HEK293T (cell line): ENCODE measurements around the gene SGMS1.

Source experiments
- ARNT ChIP-seq: fragments of 450-650 bp; IDR thresholded peaks from 2 replicates; pipeline ENCODE4 v1.6.1; 2017; ENCODE audit warnings: mild to moderate bottlenecking
- BHLHE40 ChIP-seq: fragments of 450-650 bp; IDR thresholded peaks from 2 replicates; pipeline ENCODE4 v1.6.1; 2016; ENCODE audit warnings: mild to moderate bottlenecking, moderate library complexity, borderline replicate concordance
- CTBP1 ChIP-seq: fragments of 450-650 bp; IDR thresholded peaks from 2 replicates; pipeline ENCODE4 v1.6.1; 2016; ENCODE audit warnings: borderline replicate concordance
- ELF4 ChIP-seq: fragments of 450-650 bp; IDR thresholded peaks from 2 replicates; pipeline ENCODE4 v1.6.1; 2017; ENCODE audit warnings: antibody characterized with exemption
- FOXM1 ChIP-seq: fragments of 450-650 bp; IDR thresholded peaks from 2 replicates; pipeline ENCODE4 v1.6.1; 2017; ENCODE audit warnings: mild to moderate bottlenecking, borderline replicate concordance
- HDGF ChIP-seq: fragments of 450-650 bp; IDR thresholded peaks from 2 replicates; pipeline ENCODE4 v1.6.1; 2017; ENCODE audit warnings: antibody characterized with exemption, borderline replicate concordance
- LEF1 ChIP-seq: fragments of 450-650 bp; IDR thresholded peaks from 2 replicates; pipeline ENCODE4 v1.6.1; 2017; ENCODE audit warnings: mild to moderate bottlenecking, borderline replicate concordance
- NFRKB ChIP-seq: fragments of 450-650 bp; IDR thresholded peaks from 2 replicates; pipeline ENCODE4 v1.6.1; 2016; ENCODE audit warnings: mild to moderate bottlenecking, moderate library complexity
- PKNOX1 ChIP-seq: fragments of 450-650 bp; IDR thresholded peaks from 2 replicates; pipeline ENCODE4 v1.6.1; 2016
- SUZ12 ChIP-seq: fragments of 450-650 bp; IDR thresholded peaks from 2 replicates; pipeline ENCODE4 v1.6.1; 2016; ENCODE audit warnings: mild to moderate bottlenecking
- TARDBP ChIP-seq: fragments of 450-650 bp; IDR thresholded peaks from 2 replicates; pipeline ENCODE4 v1.6.1; 2016
- ZNF384 ChIP-seq: fragments of 450-650 bp; IDR thresholded peaks from 2 replicates; pipeline ENCODE4 v1.6.1; 2016

- TF ChIP-seq ZNF384, result no peak
- no peak for TF ChIP-seq SUZ12
- no peak for TF ChIP-seq FOXM1
- no peak for TF ChIP-seq ARNT
- TF ChIP-seq HDGF, result no peak
- no peak for TF ChIP-seq NFRKB
- TF ChIP-seq PKNOX1, result no peak
- no peak for TF ChIP-seq ELF4
- TF ChIP-seq BHLHE40, result no peak
- TF ChIP-seq TARDBP, result no peak
- TF ChIP-seq CTBP1, result no peak
- TF ChIP-seq LEF1, result no peak
Observed at GRCh38 chr10:50281210-50281966, 342.4 kb downstream of the SGMS1 start.
